Stomach (tissue), 9 donors: Measurements from ENCODE around the gene ITFG2. TPM values are rescaled to one million over a fixed set of nuclear protein-coding genes. Genes with fewer than 3 reads are reported as not detected.

ENCODE experiments used
- DNase-seq, 2 donors: peaks; one replicate each; pipeline versions ENCODE4 v3.0.0 to v3.0.0-alpha.2; 2013 to 2019
- H3K27ac ChIP-seq, 5 donors: fragments of 200-600 bp in 4 of 5; sonication (generic) in 4 of 5; one replicate each; pipeline ENCODE4 v1.5.1; 2013 to 2019; ENCODE audit warnings: mild to moderate bottlenecking in 1 of 5, moderate library complexity in 1 of 5
- H3K27me3 ChIP-seq, 3 donors: fragments of 200-600 bp; sonication (generic); one replicate each; pipeline ENCODE4 v1.5.1; 2017 to 2019; ENCODE audit warnings: mixed run types in 1 of 3
- H3K36me3 ChIP-seq, 4 donors: fragments of 200-600 bp; sonication (generic); 1 replicate in 3 of 4; 2 replicates in 1 of 4; pipeline ENCODE4 v1.5.1; 2016 to 2019
- H3K4me1 ChIP-seq, 4 donors: fragments of 200-600 bp; sonication (generic); one replicate each; pipeline ENCODE4 v1.5.1; 2016 to 2019
- H3K4me3 ChIP-seq, 4 donors: fragments of 200-600 bp; sonication (generic) in 3 of 4; one replicate each; pipeline ENCODE4 v1.5.1; 2016 to 2019; ENCODE audit warnings: mild to moderate bottlenecking in 1 of 4
- H3K9me3 ChIP-seq, 4 donors: fragments of 200-600 bp; sonication (generic); one replicate each; pipeline ENCODE4 v1.5.1; 2016 to 2019
- EP300 ChIP-seq: sonication (generic); formaldehyde crosslinking; IDR thresholded peaks from one replicate; pipeline ENCODE4 v1.6.1; 2017; ENCODE audit warnings: antibody characterized with exemption
- POLR2A ChIP-seq, 4 donors: fragments of 450-650 bp; IDR thresholded peaks; one replicate each; pipeline ENCODE4 v1.6.1; 2016; ENCODE audit warnings: antibody characterized with exemption in 4 of 4, control low read depth in 2 of 4, mild to moderate bottlenecking in 1 of 4, moderate library complexity in 1 of 4
- POLR2AphosphoS5 ChIP-seq, 3 donors: sonication (generic); formaldehyde crosslinking; IDR thresholded peaks; one replicate each; pipeline ENCODE4 v1.6.1; 2016; ENCODE audit warnings: antibody characterized with exemption in 3 of 3
- WGBS, 5 donors: extraction: QIAGEN DNeasy Blood & Tissue Kit in 3 of 5; methylation state at CpG; one replicate each; pipeline versions ENCODE4 v1.1.5 to v1.1.7; 2013 to 2018; 5-methylcytosine and 5-hydroxymethylcytosine counted together
- intact Hi-C: fragments of 100-400 bp; cut with DNase I; formaldehyde crosslinking; loops from one replicate; pipeline ENCODE4 v1.15.1; 2023; ENCODE audit warnings: low total_unique reads
- polyA plus RNA-seq, 3 donors: library from polyadenylated mRNA; stranded (reverse); fragments of 200-250 nt; gene quantifications; one replicate each; pipeline ENCODE4 v1.2.3, GENCODE V29; 2013
- total RNA-seq, 5 donors: library from RNA; depleted of rRNA; stranded (reverse); fragments of >200 nt; gene quantifications; one replicate each; pipeline versions ENCODE4 v1.1.0 to v1.2.3, GENCODE V29; 2014 to 2016
- TF ChIP-seq, protein P1 (sequence below), 7 experiments: fragments of 450-650 bp in 4 of 7; fragments of 200-600 bp in 3 of 7; sonication (generic) in 3 of 7; IDR thresholded peaks; one replicate each; pipeline ENCODE4 v1.5.1; 2016 to 2019; ENCODE audit warnings: antibody characterized with exemption in 7 of 7, control low read depth in 2 of 7, mild to moderate bottlenecking in 1 of 7
- donor health status: healthy with polysubstance abuse.
- donor health status: Bipolar disorder and iron deficiency.
- donor health status: healthy.

Gene ITFG2
- total and polyA plus RNA-seq, 8 donors = 14.9 to 208 (median 46.4) TPM

DNA sequence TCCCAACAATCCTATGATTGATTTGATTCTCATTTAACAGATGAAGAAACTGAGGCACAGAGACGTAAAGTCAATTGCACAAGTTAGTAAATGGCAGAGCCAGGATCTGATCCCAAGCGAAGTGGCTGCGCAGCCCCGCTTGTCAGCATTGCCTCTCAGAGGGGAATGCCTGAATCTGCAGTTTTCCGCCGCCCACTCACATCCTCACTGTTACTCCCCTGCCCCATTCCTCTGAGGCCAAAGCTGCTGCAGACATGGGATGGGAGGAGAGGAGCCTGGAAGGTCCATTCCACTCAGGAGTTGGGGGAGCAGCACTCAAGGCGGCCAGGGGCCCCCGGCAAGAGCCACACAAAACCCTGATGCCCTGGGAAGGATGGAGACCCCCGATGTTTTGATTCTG, 21.3 kb downstream of the ITFG2 start:
- TF ChIP-seq, protein P1, sequence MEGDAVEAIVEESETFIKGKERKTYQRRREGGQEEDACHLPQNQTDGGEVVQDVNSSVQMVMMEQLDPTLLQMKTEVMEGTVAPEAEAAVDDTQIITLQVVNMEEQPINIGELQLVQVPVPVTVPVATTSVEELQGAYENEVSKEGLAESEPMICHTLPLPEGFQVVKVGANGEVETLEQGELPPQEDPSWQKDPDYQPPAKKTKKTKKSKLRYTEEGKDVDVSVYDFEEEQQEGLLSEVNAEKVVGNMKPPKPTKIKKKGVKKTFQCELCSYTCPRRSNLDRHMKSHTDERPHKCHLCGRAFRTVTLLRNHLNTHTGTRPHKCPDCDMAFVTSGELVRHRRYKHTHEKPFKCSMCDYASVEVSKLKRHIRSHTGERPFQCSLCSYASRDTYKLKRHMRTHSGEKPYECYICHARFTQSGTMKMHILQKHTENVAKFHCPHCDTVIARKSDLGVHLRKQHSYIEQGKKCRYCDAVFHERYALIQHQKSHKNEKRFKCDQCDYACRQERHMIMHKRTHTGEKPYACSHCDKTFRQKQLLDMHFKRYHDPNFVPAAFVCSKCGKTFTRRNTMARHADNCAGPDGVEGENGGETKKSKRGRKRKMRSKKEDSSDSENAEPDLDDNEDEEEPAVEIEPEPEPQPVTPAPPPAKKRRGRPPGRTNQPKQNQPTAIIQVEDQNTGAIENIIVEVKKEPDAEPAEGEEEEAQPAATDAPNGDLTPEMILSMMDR (IDR thresholded peaks at IDR 0.05) = no peak
- no peak for TF ChIP-seq POLR2AphosphoS5 (IDR thresholded peaks at IDR 0.05)
- no peak for TF ChIP-seq EP300
- TF ChIP-seq POLR2A (IDR thresholded peaks at IDR 0.05) = no peak
- peaks cover 9 to 19% (median 12%) of the 10 kb centered on the region in 4 donors for H3K4me1 ChIP-seq
- H3K36me3 ChIP-seq = peaks cover 0 to 45% (median 43%) of the 10 kb centered on the region in 4 donors
- peak in 1 of 2 donors; percentile 56 for DNase-seq
- intact Hi-C loops = no loop called here
- peak overlapping the region in 1 of 4 donors; percentile 25 for H3K4me3 ChIP-seq
- peaks cover 0 to 6% (median 0%) of the 10 kb centered on the region in 3 donors for H3K27me3 ChIP-seq
- no peak overlapping the region for H3K27ac ChIP-seq
- H3K9me3 ChIP-seq = no peaks in the 10 kb centered on the region
- WGBS, 5 donors = 72 to 85% (median 79%) methylated on average over 9 of the region's 9 CpGs

DNA sequence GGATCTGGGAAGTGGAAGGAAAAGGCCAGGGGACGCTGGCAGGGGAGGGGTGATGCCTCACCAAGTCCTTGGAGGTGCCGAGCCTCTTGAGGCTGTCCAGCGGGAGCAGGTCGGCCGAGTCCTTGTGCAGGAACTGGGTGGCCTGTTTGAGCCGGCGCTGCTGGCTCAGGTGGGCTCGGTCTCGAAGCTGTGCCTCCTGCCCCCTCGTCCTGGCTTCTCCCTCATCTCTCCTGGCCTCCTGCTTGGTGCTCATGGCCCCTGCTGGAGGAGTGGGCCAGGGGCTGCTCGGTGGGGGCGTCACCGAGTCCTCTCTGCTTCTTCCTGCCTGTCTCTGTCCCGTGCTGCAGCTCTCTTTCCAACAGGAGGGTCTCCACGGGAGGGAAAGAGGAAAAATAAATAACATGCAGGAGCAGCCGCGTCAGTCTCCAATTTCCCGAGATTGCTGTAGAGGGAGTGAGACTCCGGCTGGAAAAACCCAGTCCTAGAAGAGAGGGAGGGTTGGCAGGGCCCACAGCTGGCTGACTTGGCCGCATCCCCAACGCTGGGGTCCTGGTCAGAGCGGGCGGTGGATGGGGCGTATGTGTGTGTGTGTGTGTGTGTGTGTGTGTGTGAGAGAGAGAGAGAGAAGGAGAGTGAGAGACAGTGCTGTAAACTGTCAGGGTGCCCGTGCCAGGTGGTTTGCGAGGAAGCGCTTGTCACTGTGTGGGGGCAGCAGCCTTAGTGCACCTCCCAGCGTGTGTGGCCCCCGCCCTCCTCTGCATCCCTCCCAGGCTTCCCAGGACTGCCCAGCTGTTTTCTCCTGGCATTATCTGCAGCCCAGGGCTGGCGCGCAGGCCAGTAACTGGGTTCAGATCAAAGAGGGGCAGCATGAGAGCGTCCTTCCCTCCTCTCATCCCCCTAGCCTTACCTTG, 22.4 kb downstream of the ITFG2 start, which contains the start of gene NRIP2:
Gene NRIP2 (minus strand): TSS at position 455 of the 911 bp plus-strand sequence. CDS start 52 bp downstream, at position 403.
- H3K4me3 ChIP-seq = peak within 1 kb of the TSS; percentile 12 to 28 (median 22)
- DNase-seq = peak in 1 of 2 donors; percentile 91
- peaks cover 0 to 6% (median 0%) of the 10 kb centered on the region in 3 donors for H3K27me3 ChIP-seq
- intact Hi-C loops = no loop called here
- 9 to 18% (median 13%) methylated on average over 28 to 32 of the region's 32 CpGs for WGBS, 5 donors
- TF ChIP-seq POLR2A (IDR thresholded peaks at IDR 0.05) (no peak), POLR2AphosphoS5 (IDR thresholded peaks at IDR 0.05) (no peak), EP300 (no peak)
- TF ChIP-seq, protein P1 (IDR thresholded peaks at IDR 0.05) = no peak
- H3K4me1 ChIP-seq = peaks cover 9 to 19% (median 12%) of the 10 kb centered on the region in 4 donors
- H3K27ac ChIP-seq = peak within 1 kb of the TSS in 2 of 5 donors; percentile 8 to 26
- H3K36me3 ChIP-seq = peaks cover 0 to 43% (median 36%) of the 10 kb centered on the region in 4 donors
- H3K9me3 ChIP-seq = no peaks in the 10 kb centered on the region

DNA sequence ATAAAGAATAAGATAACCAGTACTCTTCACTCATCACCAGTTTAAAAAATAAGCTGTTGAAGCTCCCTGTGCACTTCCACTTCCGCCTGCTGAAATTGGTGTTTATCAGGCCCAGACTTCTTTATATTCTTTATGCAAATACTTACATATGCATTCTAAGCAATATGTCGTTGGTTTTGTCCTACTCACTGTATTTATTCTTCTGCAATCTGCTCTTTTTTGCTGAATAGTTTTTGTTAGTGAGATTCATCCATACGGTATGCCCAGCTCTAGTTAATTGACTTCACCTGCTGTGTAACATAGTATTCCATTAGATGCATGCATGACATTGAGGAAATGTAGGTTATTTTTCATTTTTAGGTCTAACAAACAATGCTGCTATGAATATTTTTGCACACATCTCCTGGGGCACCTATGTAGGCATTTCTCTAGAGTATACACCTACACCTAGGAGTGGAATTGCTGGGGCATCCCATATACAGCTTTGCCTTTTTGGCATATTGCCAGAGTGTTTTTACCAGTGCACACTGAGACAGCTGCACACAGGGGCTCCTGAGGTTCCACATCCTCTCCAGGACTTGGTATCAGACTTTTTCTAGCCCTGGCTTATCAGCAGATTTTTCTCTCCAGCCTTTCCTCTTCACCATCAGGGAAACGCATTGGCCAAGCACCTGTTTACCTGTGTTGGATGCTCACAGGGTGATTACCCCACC, 23.4 kb downstream of the ITFG2 start:
- peaks cover 9 to 19% (median 12%) of the 10 kb centered on the region in 4 donors for H3K4me1 ChIP-seq
- TF ChIP-seq, protein P1 (IDR thresholded peaks at IDR 0.05) = no peak
- no peak for TF ChIP-seq POLR2A (IDR thresholded peaks at IDR 0.05)
- TF ChIP-seq EP300 = no peak
- no peak for TF ChIP-seq POLR2AphosphoS5 (IDR thresholded peaks at IDR 0.05)
- H3K27ac ChIP-seq = no peak overlapping the region
- H3K9me3 ChIP-seq = no peaks in the 10 kb centered on the region
- peaks cover 0 to 6% (median 0%) of the 10 kb centered on the region in 3 donors for H3K27me3 ChIP-seq
- no peak overlapping the region for H3K4me3 ChIP-seq
- WGBS, 5 donors = 53 to 71% (median 65%) methylated on average over 4 of the region's 4 CpGs
- no peak for DNase-seq
- H3K36me3 ChIP-seq = peaks cover 0 to 35% (median 27%) of the 10 kb centered on the region in 4 donors
- intact Hi-C loops = no loop called here

DNA sequence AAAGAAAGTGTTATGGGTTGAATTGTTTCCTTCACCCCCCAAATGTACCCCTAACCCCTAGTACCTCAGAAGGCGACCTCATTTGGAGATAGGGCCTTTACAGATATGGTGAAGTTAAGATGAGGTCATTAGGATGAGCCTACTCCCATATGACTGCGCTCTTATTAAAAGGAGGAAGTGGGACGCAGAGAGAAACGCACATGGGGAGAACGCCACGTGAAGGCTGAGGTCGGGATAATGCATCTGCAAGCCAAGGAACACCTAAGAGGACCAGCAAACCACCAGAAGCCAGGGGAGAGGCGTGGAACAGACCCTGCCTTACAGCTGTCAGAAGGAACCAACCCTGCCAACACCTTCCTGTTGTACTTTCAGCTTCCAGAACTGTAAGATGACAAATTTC, 24.1 kb downstream of the ITFG2 start:
- H3K27me3 ChIP-seq = peaks cover 0 to 6% (median 0%) of the 10 kb centered on the region in 3 donors
- no peak overlapping the region for H3K27ac ChIP-seq
- H3K36me3 ChIP-seq = peaks cover 0 to 34% (median 23%) of the 10 kb centered on the region in 4 donors
- no peak overlapping the region for H3K4me3 ChIP-seq
- no peak for DNase-seq
- WGBS, 5 donors = 80 to 97% (median 85%) methylated on average over 8 of the region's 8 CpGs
- TF ChIP-seq POLR2A (IDR thresholded peaks at IDR 0.05) (no peak), EP300 (no peak), POLR2AphosphoS5 (IDR thresholded peaks at IDR 0.05) (no peak)
- TF ChIP-seq, protein P1 (IDR thresholded peaks at IDR 0.05) = no peak
- no peaks in the 10 kb centered on the region for H3K9me3 ChIP-seq
- H3K4me1 ChIP-seq = peaks cover 9 to 19% (median 12%) of the 10 kb centered on the region in 4 donors
- intact Hi-C loops = no loop called here
